ENCODE measurements around the gene NDUFS6. TPM values are rescaled to one million over a fixed set of nuclear protein-coding genes. Genes with fewer than 3 reads are reported as not detected.
"Not testable (repeated sequence)": the region's sequence is repeated elsewhere in the genome, so short reads cannot be mapped to it uniquely, and the experiment has no call there.

The NDUFS6 gene
- total RNA-seq, 1 donor from 2014 or later, result 28.9 TPM

- no peak for DNase-seq (ENCODE audit: low read depth in 2 of 2)
These were observed 30.6 kb downstream of the NDUFS6 start for GRCh38 chr5:1831677-1832313.

GRCh38 chr5:1832511-1833250, 31.5 kb downstream of the NDUFS6 start:
- no peak for DNase-seq (ENCODE audit: low read depth in 2 of 2)

- no peak for DNase-seq (ENCODE audit: low read depth in 2 of 2)
These were observed 32.2 kb downstream of the NDUFS6 start for GRCh38 chr5:1833264-1834021.

- DNase-seq (ENCODE audit: low read depth in 2 of 2), result no peak
These were observed 32.9 kb downstream of the NDUFS6 start for GRCh38 chr5:1834022-1834551.

- DNase-seq (ENCODE audit: low read depth in 2 of 2), result no peak
These were observed 33.7 kb downstream of the NDUFS6 start for GRCh38 chr5:1834721-1835429.

- no peak for DNase-seq (ENCODE audit: low read depth in 2 of 2)
These were observed 34.2 kb downstream of the NDUFS6 start for GRCh38 chr5:1835431-1835830.

GRCh38 chr5:1836176-1836890, 35.1 kb downstream of the NDUFS6 start:
- DNase-seq (ENCODE audit: low read depth in 2 of 2), result no peak

GRCh38 chr5:1836891-1837880, 36.0 kb downstream of the NDUFS6 start:
- no peak for DNase-seq (ENCODE audit: low read depth in 2 of 2)

GRCh38 chr5:1838013-1838412, 36.8 kb downstream of the NDUFS6 start:
- DNase-seq (ENCODE audit: low read depth in 2 of 2), result no peak

GRCh38 chr5:1840071-1840547, 38.9 kb downstream of the NDUFS6 start:
- no peak for DNase-seq (ENCODE audit: low read depth in 2 of 2)

- no peak for DNase-seq (ENCODE audit: low read depth in 2 of 2)
These were observed 39.7 kb downstream of the NDUFS6 start for GRCh38 chr5:1840741-1841521.

- DNase-seq (ENCODE audit: low read depth in 2 of 2), result no peak
These were observed 41.0 kb downstream of the NDUFS6 start for GRCh38 chr5:1842004-1842819.

- DNase-seq (ENCODE audit: low read depth in 2 of 2), result not testable (repeated sequence)
These were observed 42.6 kb downstream of the NDUFS6 start for GRCh38 chr5:1843761-1844160.

GRCh38 chr5:1844708-1845436, 43.7 kb downstream of the NDUFS6 start:
- no peak for DNase-seq (ENCODE audit: low read depth in 2 of 2)

GRCh38 chr5:1845696-1846095, 44.5 kb downstream of the NDUFS6 start:
- no peak for DNase-seq (ENCODE audit: low read depth in 2 of 2)

- no peak for DNase-seq (ENCODE audit: low read depth in 2 of 2)
These were observed 45.4 kb downstream of the NDUFS6 start for GRCh38 chr5:1846583-1846982.

GRCh38 chr5:1847056-1847455, 45.8 kb downstream of the NDUFS6 start:
- no peak for DNase-seq (ENCODE audit: low read depth in 2 of 2)
